Fibroblast of skin of right biceps (primary cell): ENCODE results near the gene FCF1.

Source experiments
- DNase-seq: peaks from one replicate; pipeline ENCODE4 v3.0.0-alpha.2; 2013

The FCF1 gene

GRCh38 chr14:74771399-74771798, 58.5 kb downstream of the FCF1 start:
- DNase-seq: no peak

GRCh38 chr14:74784634-74785033, 71.7 kb downstream of the FCF1 start:
- DNase-seq: no peak

- no peak for DNase-seq
Measured at GRCh38 chr14:74785056-74785613, 72.2 kb downstream of the FCF1 start.

- no peak for DNase-seq
Measured at GRCh38 chr14:74786796-74787315, 73.9 kb downstream of the FCF1 start.
